GM18508 (cell line): ENCODE results near the gene PROZ.

Experiments used
- ATAC-seq: cut with Tn5 transposase; IDR thresholded peaks from one replicate; pipeline ENCODE4 v1.9.1; 2021; ENCODE audit warnings: moderate number of reproducible peaks; ENCODE audit not compliant: insufficient read depth, unreplicated experiment

The PROZ gene

GRCh38 chr13:113140677-113141600, 17.5 kb upstream of the PROZ start:
- ATAC-seq: no peak

- no peak for ATAC-seq
Measured at GRCh38 chr13:113141601-113141970, 16.9 kb upstream of the PROZ start.

DNA sequence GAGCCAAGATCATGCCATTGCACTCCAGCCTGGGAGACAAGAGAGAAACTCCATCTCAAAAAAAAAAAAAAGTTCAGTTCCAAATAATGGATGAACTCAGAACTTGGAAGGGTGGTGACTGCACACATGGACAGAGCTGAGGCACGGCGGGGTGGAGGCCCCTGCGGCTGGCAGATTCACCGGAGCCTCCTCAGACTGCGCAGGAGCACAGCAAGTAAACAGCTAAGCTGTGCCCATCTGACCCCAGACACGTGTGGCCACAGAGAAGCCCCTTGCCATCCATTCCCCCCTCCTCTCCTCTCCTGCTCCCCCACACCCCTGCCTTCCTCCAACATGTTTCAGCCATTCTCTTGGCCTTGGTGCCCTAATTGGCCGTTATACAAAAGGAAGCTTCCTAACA, 15.6 kb upstream of the PROZ start:
- ATAC-seq: no peak

- no peak for ATAC-seq
Measured at GRCh38 chr13:113143466-113144254, 14.8 kb upstream of the PROZ start.

DNA sequence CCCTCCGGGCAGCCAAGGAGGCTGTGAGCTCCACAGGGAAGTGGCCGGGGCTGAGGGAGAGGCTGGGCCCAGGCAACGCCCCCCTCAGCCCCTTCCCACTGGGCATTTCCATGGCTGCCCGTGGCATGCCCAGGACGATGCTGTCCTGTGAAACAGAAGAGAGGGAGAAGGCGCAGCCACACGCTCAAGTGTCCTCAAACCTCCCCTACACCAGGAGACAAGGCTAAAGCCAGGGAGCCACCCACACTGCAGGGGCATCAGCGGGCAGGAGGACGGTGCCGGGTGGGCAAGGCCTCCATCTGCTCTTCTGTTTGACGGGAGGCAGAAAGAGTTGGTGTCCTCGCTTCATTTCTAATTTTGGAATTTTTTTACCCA, 14.2 kb upstream of the PROZ start:
- no peak for ATAC-seq

- no peak for ATAC-seq
Measured at GRCh38 chr13:113145496-113145895, 13.0 kb upstream of the PROZ start.

DNA sequence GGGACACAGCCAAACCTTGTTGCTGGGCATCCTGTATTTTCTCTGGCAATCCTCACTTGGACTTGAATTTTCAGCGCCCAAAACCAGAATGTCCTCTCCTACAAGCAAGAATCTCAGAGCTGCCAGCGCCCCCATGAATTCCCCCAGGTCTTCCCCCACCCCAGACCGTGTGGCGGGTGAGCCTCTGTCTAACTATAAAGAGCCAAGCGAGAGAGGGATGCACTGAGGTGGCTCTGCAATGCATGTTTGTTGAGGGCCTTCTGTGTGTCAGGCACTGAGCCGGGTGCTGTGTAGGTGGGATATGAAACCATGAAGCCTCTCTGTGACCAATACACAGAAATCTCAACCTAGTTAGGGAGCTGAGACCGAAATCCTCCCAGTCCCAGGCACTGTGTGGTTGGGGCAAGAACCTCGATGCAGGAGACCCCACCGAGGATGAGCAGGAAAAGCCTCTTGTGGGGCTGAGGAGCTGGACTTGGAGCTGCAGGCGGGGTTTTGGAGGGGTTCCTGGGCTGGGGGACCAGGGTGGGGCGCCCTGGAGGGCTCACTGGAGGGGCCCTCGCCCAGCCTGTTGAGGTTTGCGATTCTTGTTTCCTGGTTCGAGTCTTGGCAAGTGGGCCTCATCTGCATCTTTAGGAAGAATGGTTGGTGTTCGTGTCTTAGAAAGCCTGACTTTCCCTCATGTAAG, 12.4 kb upstream of the PROZ start:
- ATAC-seq: no peak

- no peak for ATAC-seq
Measured at GRCh38 chr13:113146750-113147149, 11.7 kb upstream of the PROZ start.

- no peak for ATAC-seq
Measured at GRCh38 chr13:113147206-113147605, 11.2 kb upstream of the PROZ start.

DNA sequence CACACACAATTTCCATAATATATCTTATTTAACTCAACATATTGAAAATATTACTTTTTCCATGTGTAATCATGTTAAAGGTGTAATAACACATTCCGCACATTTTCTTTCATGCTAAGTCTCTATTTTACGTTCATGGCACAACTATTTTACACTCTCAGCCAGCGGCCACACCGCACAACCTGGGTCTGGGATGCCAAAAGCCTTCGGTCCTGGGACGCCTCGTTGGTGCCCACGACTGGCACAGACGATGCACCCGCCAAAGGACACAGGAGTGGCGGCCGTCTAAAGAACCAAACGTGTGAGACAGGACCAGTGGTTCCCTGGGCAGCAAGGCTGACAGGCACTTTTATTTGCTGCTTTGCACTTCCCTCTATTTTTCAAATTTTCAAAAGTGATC, 10.0 kb upstream of the PROZ start:
- ATAC-seq: no peak

DNA sequence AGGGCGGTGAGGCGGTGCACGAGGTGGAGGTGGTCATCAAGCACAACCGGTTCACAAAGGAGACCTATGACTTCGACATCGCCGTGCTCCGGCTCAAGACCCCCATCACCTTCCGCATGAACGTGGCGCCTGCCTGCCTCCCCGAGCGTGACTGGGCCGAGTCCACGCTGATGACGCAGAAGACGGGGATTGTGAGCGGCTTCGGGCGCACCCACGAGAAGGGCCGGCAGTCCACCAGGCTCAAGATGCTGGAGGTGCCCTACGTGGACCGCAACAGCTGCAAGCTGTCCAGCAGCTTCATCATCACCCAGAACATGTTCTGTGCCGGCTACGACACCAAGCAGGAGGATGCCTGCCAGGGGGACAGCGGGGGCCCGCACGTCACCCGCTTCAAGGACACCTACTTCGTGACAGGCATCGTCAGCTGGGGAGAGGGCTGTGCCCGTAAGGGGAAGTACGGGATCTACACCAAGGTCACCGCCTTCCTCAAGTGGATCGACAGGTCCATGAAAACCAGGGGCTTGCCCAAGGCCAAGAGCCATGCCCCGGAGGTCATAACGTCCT, 9.4 kb upstream of the PROZ start:
- ATAC-seq: no peak

DNA sequence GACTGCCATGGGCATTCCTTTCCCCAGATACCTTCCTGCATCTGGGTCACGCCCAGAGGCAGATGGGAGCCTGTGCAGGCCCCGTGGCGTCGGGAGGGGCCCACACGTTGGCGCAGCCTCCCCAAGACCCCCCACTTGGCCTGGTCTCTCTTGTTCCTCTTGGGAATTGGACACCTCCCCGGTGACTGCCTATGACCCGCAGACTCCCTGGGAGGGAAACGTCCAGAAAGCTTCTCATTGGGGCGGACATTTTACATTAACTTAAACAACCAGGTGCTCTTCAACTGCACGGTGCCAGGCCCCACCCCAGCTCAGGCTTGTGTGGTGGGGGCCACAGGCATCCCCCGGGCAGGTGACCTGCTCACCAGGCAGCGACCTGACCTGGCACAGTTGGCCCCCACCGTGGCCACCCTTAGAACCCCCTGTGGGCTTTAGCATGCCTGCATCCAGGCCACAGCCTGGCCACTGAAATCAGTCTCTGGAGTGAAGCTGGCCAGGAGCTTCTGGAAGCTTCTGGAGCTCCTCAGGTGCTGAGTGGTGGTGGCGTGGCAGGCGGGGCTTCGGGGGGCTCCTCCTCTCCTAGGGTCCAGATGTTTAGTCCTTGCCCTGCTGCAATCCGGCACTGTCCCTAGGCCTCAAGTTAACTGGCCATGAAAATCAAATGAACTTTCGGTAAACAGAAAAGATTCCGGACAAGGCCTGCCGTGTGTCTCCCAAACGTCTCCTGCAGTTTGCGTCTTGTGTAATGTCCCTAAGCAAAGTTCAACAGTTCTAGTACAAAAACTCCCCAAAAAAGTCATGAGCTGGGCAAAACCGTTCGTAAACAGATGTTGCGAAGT, 8.5 kb upstream of the PROZ start:
- ATAC-seq: no peak

DNA sequence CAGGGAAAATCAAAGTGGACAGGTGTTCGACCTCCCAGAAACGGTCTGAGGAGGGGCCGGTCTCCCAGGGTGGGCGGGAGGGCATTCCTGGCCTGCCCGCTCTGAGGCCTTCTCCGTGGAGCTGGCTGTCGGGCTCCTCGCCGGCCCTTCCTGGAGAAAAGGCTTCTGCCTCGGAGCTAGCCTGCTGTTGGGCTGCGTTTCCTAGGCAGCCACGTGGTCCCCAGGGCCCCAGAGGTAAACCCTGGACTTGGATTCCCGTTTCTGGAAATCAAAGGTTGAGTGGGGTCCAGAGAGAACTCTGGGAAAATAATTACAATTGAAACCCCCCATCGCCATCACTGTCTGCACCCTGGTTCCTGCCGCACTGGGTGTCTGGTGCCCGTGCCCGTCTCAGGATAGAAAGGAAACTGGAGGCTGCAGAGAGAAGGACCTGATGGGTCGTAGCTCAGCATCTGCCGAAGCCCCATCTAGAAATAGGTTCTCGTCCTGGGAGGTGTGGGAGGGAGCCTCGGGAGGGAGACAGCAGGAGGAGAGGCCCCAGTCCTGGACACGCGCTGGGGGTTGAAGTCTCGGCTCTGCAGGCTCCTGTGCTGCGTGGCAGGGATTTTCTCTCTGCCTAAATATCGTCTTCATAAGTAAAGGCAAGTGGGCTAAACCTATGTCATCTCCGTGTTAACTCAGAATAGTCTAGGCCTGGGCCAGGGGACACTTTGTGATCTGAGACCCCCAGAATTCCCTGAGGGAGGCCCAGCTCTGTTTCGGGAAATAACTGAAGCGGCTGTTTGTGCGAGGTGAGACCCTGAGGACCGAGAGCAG, 7.7 kb upstream of the PROZ start:
- ATAC-seq: no peak

DNA sequence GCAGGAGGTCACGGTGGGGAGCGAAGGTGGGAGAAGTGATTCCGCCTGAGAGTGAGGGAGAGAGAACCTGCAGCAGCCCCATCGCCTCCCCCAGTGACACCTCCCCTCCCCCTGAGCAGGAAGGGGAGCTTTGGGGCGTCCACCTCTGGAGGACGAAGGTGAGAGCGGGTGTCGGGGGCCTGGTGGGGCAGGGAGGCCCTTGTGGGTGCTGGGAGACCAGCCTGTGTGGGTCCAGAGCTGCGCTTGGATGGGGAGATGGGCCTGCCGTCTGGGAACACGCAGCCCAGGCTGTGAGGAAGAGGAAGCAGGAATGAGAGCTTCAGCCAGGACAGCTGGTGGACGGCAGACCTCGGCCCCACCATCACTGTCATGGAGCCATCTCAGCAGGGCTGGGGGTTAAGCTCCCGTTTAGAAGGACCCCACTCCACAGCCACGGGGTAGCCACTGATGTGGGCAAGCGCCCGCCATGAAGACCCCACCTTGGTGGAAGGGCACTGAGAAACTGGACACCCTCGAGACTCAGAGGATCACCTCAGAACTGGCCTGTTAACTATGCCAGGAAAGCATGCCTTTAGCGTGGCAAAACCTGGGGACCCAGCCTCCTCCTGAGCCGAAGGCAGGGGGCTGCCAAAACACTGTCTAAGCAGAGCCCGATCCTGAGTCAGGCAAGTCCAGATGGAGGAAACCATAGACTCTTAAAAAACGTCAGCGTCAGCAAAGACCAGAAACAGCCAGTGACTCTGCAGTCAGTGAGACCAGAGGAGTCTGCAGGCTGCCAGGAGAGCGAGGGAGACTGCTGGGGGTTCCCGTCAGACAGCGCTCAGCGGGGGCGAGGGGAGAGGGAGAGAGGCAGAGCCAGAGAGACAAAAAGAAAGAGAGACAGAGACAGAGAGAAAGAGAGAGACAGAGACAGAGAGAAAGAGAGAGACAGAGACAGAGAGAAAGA, 6.4 kb upstream of the PROZ start:
- no peak for ATAC-seq

- no peak for ATAC-seq
Measured at GRCh38 chr13:113152691-113152983, 5.8 kb upstream of the PROZ start.

- ATAC-seq: no peak
Measured at GRCh38 chr13:113152984-113153809, 5.3 kb upstream of the PROZ start.
